Activated T-cell treated with anti-CD3 and anti-CD28 coated beads, Interleukin-2, amount 50 U/mL, for 48 hours (primary cell): Measurements from ENCODE around the gene INF2.

Source experiments
- DNase-seq, 2 experiments: peaks; one replicate each; pipeline ENCODE4 v3.0.0-alpha.2; 2020

Gene INF2

GRCh38 chr14:104706733-104707607 is 17.6 kb downstream of the INF2 start:
- DNase-seq: no peak

- DNase-seq: no peak
Measured at GRCh38 chr14:104707608-104708595, 18.5 kb downstream of the INF2 start.

DNA sequence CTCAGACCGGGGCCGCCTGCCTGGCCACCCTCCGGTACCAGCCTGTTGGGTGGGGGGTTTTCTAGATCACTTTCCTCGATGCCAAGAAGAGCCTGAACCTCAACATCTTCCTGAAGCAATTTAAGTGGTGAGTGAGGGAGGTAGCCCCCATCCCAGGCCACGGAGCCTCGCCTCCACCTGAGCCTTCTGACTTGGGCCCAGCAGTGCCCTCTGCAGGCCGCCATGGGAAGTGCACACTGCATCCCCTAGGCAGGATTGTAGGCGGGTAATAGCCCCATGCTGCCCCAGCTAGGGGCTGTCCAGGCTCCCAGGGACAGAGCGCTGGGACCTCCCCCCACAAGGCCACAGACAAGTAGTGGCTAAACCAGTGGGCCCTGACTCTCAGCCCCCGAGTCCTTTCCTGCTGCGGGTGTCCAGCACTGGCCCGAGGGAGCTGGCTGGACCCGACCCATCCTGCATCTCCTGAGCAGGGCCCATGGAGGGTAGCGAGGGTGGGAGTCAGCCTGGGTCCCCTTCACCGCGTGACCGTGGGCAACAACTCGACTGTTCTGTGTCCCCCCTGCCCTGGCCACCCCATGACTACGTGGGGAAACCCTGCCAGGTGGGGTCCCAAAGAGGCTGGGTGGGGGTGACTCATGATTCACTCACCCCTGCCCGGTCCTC is 19.3 kb downstream of the INF2 start:
- peak; percentile 86 to 88 for DNase-seq

GRCh38 chr14:104709387-104710039 is 20.1 kb downstream of the INF2 start:
- no peak for DNase-seq

- DNase-seq: no peak
Measured at GRCh38 chr14:104710071-104710735, 20.8 kb downstream of the INF2 start.

- DNase-seq: no peak
Measured at GRCh38 chr14:104712881-104713734, 23.7 kb downstream of the INF2 start.

- DNase-seq: no peak
Measured at GRCh38 chr14:104714066-104714465, 24.6 kb downstream of the INF2 start.

GRCh38 chr14:104714681-104715080 is 25.3 kb downstream of the INF2 start:
- DNase-seq: no peak

- no peak for DNase-seq
Measured at GRCh38 chr14:104715416-104715815, 26.0 kb downstream of the INF2 start.

DNA sequence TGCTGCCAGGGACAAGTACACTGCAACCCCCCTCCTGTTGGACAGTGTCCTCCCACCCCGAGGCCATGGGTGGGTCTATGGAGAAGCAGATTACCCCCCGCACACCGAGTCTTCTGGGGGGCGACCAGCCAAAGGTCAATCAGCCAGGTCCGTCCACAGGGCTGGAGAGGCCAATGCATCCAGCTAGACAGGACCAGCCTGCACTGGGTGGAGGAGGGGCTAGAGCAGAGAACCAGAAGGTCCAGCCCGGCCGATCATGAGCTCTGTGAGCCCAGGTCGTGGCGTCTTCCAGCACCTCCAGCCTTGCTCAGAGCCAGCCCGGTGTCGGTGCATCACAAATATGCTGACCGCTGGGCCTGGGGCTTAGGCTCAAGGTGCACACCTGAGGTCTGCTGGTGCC is 26.5 kb downstream of the INF2 start:
- DNase-seq: no peak

- DNase-seq: no peak
Measured at GRCh38 chr14:104717137-104717536, 27.7 kb downstream of the INF2 start.

DNA sequence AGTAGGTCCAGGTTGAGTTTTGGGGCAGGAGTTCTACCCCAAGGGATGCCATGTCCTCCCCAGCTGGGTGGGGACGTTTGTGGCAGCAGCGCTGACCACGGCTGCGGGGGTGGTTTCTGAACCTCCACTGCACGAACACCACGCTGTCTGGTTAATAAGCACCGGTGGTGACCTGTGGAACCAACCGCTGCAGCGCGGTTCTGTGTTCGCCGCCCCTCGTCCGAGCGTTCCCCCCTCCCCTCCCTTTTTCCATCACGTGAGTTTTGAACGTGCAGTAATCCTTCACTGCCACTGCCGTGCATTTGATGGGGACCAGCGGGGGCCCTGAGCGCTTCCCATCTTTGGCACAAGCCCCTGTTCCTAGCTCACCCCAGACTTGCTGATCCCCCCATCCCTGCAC is 28.2 kb downstream of the INF2 start:
- no peak for DNase-seq

DNA sequence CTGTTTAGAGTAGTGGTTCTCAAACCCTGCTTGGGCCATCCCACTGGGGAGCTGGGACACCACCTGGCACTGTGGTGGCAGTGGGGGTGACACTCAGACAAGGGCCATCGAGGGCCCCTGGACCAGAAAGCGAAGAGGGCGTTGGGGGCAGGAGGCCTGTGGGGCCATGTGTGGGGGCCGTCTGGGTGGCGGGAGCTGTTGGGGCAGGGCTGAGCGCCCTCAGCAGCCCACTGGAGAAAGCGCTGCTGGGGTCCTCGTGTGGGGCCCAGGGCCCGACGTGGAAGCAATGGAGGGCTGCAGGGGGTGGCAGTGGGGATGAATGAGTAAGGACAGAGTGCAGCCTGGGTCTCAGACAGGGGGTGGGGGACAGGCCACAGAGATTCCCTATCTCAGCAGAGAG is 28.7 kb downstream of the INF2 start:
- no peak for DNase-seq

DNA sequence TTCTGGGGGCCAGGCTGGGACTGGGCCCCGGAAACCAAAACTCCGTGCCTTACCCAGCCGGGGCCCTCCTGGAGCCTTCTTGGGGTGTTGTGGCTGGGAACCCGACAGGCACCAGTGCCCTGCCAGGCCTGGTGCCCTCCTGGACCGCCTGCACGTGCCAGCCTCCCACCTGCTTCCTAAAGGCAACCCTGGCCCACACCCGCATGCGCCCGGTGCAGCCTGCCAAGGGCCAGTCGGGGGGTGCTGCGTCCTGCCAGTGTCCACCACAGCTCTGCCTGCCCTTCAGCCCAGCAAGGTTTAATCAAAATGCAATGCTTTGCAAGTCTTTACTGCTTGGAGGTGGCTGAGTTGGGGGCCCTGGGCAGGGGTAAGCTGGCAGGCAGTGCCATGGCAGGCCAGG is 29.5 kb downstream of the INF2 start:
- DNase-seq: no peak

- DNase-seq: no peak
Measured at GRCh38 chr14:104719343-104719742, 29.9 kb downstream of the INF2 start.

- DNase-seq: no peak
Measured at GRCh38 chr14:104721505-104722431, 32.4 kb downstream of the INF2 start.

- DNase-seq: no peak
Measured at GRCh38 chr14:104722938-104723650, 33.7 kb downstream of the INF2 start.

DNA sequence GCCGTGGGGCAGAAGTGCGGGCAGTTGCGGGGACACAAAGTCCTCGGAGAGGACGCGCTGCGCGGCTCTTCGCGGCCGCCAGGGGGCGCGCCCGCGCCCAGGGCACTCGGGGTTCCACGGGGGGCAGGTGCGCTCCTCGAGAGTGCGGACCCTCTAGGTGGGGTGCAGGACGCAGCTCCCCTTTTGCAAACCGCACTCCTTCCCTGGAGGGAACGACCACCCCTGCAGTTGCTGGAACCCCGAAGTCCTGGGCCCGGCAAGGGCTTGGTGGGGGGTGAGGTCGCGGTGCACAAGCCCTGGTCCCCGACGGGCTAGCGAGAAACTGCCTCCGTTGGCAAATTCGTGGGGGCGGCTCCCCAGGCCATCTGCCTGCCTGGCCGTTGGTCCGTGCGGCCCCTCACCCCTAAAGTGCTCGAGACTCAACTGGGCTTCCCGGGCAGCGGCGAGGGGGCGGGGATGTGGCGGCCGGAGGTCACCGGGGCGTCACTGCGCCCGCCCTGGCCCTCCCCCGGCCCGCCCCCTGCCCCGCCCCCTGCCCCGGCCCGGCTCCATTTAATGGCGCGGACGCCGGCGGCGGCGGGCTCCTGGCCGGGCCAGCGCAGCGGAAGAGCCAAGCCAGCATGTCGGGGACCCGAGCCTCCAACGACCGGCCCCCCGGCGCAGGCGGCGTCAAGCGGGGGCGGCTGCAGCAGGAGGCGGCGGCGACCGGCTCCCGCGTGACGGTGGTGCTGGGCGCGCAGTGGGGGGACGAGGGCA is 34.4 kb downstream of the INF2 start, which contains the start of gene ADSS1:
Gene ADSS1, plus strand, starts transcription at position 579 of the 756 bp plus-strand sequence. Its CDS starts 42 bp downstream, at position 621.
- DNase-seq: peak; percentile 75 to 81
